Measurements from ENCODE around the gene RETSAT. TPM values are rescaled to one million over a fixed set of nuclear protein-coding genes. Genes with fewer than 3 reads are reported as not detected.

RETSAT gene
- polyA plus RNA-seq (2011; rRNA removed) = 51.6 and 52.3 TPM in 2 replicates
- 19.8 and 25.3 TPM in 2 replicates for polyA plus RNA-seq (2012; cell fraction: cytosol; rRNA removed)
- 70.6 and 78.0 TPM in 2 replicates for polyA plus RNA-seq (2012; cell fraction: nucleus; rRNA removed)
- 40.8 to 43.3 TPM (median 42.3 TPM) in 3 replicates for polyA plus RNA-seq (2017; fragmentation: RNase III; extraction: RNeasy Plus Mini Kit Qiagen cat#74134 plus additional on column Dnase treatment)
- polyA minus RNA-seq (2011; rRNA and poly(A)+ RNA removed) = 56.6 and 65.7 TPM in 2 replicates

DNA sequence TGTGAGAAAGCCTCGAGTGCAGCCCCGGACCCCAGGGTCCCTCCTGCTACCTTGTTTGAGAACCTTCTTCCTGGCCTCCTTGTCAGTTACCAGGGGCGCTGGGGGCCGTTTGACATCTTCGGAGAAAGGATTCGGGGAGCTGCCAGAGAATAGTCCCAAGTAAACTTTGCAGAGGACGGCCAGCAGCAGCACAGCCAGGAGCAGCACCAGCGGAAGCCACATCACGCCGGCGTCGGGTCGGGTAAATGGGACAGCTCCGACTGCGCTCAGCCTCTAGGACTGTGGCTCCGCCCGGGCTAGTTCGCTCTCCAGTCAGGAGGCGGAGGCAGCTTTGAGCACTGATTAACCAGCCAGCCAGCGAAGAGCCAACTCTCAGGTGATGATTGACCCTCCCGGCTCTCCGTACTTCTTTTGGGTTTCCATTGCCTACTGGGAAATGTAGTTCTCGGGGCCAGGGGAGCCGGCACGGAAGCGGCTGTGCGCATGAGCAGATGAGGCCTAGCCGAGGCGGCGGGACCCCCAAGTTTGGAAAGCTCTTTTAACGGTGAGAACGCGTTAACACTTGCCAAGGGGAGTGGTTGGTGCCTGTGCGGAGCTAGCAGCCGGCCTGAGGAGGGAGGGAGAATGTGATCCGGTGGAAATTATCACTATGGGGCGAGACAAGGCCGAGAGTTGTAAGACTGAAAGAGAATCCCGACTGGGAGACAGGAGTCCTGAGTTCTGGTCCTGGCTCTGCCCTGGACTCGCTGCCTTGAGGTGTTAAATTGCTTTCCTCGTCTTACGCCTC, at the start of gene RETSAT, which contains the start of gene ELMOD3:
TSS of gene RETSAT (minus strand) at position 243 of the 787 bp plus-strand sequence. CDS start at position 222, 21 bp downstream.
TSS of gene ELMOD3 (plus strand) at position 484 of the 787 bp plus-strand sequence. CDS start 2,430 bp downstream, outside the sequence.
- ATAC-seq (peak; percentile 94 to 99), FAIRE-seq (peak; percentile 43), DNase-seq (ENCODE audit: low read depth in 1 of 2, low spot score in 1 of 2) (peak; percentile 98 to 100)
- Histone ChIP-seq H3K4me2 (peak within 1 kb of the TSS; percentile 88), H3K9me3 (no peaks in the 10 kb centered on the region), H3K4me1 (peaks cover 15% of the 10 kb centered on the region), H3K4me3 (peak within 1 kb of the TSS; percentile 83), H3K27ac (peak within 1 kb of the TSS; percentile 85 to 91)
- WGBS (ENCODE audit: missing lambda C conversion rate) = under 1% methylated on average over 40 of the region's 42 CpGs
- ChIA-PET CTCF (interaction anchor here (0.6 to 3.2 kb wide), 12 partner anchors 9 to 184 kb away, joined by 3 to 16 read pairs (median 4); partner anchors contain the start of genes MAT2A, SH2D6 and TGOLN2), POLR2A (interaction anchor here (0.6 to 2.4 kb wide), 13 partner anchors 8 to 439 kb away, joined by 3 to 31 read pairs (median 4); partner anchors contain the start of genes GGCX, MAT2A and TGOLN2)
- peak; percentile 52 to 89; a peak in 3 of 5 replicates for TF ChIP-seq JUN (IDR thresholded peaks at IDR 0.05)
- TF ChIP-seq, protein P1, sequence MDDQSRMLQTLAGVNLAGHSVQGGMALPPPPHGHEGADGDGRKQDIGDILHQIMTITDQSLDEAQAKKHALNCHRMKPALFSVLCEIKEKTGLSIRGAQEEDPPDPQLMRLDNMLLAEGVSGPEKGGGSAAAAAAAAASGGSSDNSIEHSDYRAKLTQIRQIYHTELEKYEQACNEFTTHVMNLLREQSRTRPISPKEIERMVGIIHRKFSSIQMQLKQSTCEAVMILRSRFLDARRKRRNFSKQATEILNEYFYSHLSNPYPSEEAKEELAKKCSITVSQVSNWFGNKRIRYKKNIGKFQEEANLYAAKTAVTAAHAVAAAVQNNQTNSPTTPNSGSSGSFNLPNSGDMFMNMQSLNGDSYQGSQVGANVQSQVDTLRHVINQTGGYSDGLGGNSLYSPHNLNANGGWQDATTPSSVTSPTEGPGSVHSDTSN (IDR thresholded peaks at IDR 0.05) = no peak
- TF ChIP-seq RARB (CRISPR knock-in tag; IDR thresholded peaks at IDR 0.05) = no peak
- TF ChIP-seq HEYL (CRISPR knock-in tag; IDR thresholded peaks at IDR 0.05) = no peak
- TF ChIP-seq, protein P2, sequence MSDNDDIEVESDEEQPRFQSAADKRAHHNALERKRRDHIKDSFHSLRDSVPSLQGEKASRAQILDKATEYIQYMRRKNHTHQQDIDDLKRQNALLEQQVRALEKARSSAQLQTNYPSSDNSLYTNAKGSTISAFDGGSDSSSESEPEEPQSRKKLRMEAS (IDR thresholded peaks at IDR 0.05) = peak; percentile 47; the same call in 1 of the 2 replicates
- peak; percentile 99 for TF ChIP-seq PHF8 (IDR thresholded peaks at IDR 0.05; ENCODE audit: borderline replicate concordance, low read depth)
- TF ChIP-seq, protein P3, sequence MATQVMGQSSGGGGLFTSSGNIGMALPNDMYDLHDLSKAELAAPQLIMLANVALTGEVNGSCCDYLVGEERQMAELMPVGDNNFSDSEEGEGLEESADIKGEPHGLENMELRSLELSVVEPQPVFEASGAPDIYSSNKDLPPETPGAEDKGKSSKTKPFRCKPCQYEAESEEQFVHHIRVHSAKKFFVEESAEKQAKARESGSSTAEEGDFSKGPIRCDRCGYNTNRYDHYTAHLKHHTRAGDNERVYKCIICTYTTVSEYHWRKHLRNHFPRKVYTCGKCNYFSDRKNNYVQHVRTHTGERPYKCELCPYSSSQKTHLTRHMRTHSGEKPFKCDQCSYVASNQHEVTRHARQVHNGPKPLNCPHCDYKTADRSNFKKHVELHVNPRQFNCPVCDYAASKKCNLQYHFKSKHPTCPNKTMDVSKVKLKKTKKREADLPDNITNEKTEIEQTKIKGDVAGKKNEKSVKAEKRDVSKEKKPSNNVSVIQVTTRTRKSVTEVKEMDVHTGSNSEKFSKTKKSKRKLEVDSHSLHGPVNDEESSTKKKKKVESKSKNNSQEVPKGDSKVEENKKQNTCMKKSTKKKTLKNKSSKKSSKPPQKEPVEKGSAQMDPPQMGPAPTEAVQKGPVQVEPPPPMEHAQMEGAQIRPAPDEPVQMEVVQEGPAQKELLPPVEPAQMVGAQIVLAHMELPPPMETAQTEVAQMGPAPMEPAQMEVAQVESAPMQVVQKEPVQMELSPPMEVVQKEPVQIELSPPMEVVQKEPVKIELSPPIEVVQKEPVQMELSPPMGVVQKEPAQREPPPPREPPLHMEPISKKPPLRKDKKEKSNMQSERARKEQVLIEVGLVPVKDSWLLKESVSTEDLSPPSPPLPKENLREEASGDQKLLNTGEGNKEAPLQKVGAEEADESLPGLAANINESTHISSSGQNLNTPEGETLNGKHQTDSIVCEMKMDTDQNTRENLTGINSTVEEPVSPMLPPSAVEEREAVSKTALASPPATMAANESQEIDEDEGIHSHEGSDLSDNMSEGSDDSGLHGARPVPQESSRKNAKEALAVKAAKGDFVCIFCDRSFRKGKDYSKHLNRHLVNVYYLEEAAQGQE (IDR thresholded peaks at IDR 0.05) = peak; percentile 36; the same call in 1 of the 2 replicates
- TF ChIP-seq, protein P4, sequence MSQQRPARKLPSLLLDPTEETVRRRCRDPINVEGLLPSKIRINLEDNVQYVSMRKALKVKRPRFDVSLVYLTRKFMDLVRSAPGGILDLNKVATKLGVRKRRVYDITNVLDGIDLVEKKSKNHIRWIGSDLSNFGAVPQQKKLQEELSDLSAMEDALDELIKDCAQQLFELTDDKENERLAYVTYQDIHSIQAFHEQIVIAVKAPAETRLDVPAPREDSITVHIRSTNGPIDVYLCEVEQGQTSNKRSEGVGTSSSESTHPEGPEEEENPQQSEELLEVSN (IDR thresholded peaks at IDR 0.05; ENCODE audit: borderline replicate concordance, low read depth) = peak; percentile 34; the same call in 1 of the 2 replicates
- TF ChIP-seq ESRRA (IDR thresholded peaks at IDR 0.05; ENCODE audit: borderline replicate concordance, low read length) = no peak
- TF ChIP-seq FOSB (CRISPR knock-in tag; IDR thresholded peaks at IDR 0.05) = no peak
- no peak for TF ChIP-seq CEBPB (IDR thresholded peaks at IDR 0.05)
- peak; percentile 99 for TF ChIP-seq POLR2A (IDR thresholded peaks at IDR 0.05; ENCODE audit: low read length)
- TF ChIP-seq CHD2 (IDR thresholded peaks at IDR 0.05; ENCODE audit: low read length, partially characterized antibody) = no peak
- TF ChIP-seq, protein P5, sequence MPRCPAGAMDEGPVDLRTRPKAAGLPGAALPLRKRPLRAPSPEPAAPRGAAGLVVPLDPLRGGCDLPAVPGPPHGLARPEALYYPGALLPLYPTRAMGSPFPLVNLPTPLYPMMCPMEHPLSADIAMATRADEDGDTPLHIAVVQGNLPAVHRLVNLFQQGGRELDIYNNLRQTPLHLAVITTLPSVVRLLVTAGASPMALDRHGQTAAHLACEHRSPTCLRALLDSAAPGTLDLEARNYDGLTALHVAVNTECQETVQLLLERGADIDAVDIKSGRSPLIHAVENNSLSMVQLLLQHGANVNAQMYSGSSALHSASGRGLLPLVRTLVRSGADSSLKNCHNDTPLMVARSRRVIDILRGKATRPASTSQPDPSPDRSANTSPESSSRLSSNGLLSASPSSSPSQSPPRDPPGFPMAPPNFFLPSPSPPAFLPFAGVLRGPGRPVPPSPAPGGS (IDR thresholded peaks at IDR 0.05) = peak; percentile 95
- no peak for TF ChIP-seq CBX2 (IDR thresholded peaks at IDR 0.05; ENCODE audit: borderline replicate concordance, low read depth)

DNA sequence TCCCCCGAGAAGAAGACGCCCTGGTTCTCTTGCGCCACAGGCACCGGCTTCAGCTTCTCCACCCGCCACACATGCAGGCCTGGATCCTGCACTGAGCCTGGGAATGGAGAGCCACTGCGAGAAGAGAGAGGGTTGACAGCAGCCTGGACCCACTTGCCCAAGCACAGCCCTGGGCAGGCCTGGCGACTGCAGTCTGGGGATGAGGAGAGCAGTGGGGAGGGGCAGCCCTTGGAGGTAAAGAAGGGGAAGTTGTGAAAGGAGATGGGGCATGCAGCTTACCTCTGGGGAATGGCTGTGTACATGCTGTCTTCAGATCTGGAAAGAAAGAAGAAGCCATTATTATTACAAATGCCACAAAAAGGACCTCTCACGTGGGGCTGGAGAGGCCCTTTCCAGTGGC, 47.5 kb upstream of the RETSAT start:
- FAIRE-seq (no peak), ATAC-seq (peak in 1 of 2 experiments; percentile 11; a peak in 2 of 6 replicates), DNase-seq (ENCODE audit: low read depth in 1 of 2, low spot score in 1 of 2) (no peak)
- ChIA-PET POLR2A (no interaction called here), CTCF (interaction anchor here (1.1 to 41.9 kb wide), 4 partner anchors 11 to 335 kb away, joined by 3 to 1185 read pairs (median 15); partner anchors contain the start of genes GGCX and MAT2A)
- H3K27ac ChIP-seq = no peak overlapping the region
- H3K4me2 ChIP-seq = no peak overlapping the region
- no peak overlapping the region for H3K4me3 ChIP-seq
- TF ChIP-seq, protein P6, sequence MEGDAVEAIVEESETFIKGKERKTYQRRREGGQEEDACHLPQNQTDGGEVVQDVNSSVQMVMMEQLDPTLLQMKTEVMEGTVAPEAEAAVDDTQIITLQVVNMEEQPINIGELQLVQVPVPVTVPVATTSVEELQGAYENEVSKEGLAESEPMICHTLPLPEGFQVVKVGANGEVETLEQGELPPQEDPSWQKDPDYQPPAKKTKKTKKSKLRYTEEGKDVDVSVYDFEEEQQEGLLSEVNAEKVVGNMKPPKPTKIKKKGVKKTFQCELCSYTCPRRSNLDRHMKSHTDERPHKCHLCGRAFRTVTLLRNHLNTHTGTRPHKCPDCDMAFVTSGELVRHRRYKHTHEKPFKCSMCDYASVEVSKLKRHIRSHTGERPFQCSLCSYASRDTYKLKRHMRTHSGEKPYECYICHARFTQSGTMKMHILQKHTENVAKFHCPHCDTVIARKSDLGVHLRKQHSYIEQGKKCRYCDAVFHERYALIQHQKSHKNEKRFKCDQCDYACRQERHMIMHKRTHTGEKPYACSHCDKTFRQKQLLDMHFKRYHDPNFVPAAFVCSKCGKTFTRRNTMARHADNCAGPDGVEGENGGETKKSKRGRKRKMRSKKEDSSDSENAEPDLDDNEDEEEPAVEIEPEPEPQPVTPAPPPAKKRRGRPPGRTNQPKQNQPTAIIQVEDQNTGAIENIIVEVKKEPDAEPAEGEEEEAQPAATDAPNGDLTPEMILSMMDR (IDR thresholded peaks at IDR 0.05) = no peak
- TF ChIP-seq CHD4 (IDR thresholded peaks at IDR 0.05; ENCODE audit: borderline replicate concordance) (no peak), MYC (IDR thresholded peaks at IDR 0.05; ENCODE audit: borderline replicate concordance, low read length) (no peak), EHF (CRISPR knock-in tag; IDR thresholded peaks at IDR 0.05) (no peak), NPAS2 (CRISPR knock-in tag; IDR thresholded peaks at IDR 0.05; ENCODE audit: borderline replicate concordance) (no peak), RCOR1 (IDR thresholded peaks at IDR 0.05; ENCODE audit: low read depth, low read length) (no peak), CHD2 (IDR thresholded peaks at IDR 0.05; ENCODE audit: low read length, partially characterized antibody) (no peak), NFE2L2 (conservative IDR thresholded peaks at IDR 0.05; ENCODE audit: low read length) (no peak), SREBF2 (IDR thresholded peaks at IDR 0.05) (no peak), BHLHE40 (IDR thresholded peaks at IDR 0.05; ENCODE audit: low read depth, low read length) (no peak), HDAC2 (IDR thresholded peaks at IDR 0.05) (no peak), NR3C1 (IDR thresholded peaks at IDR 0.05) (no peak)
- WGBS (ENCODE audit: missing lambda C conversion rate) = 89% methylated on average over 8 of the region's 8 CpGs
- peaks cover 12% of the 10 kb centered on the region; the same call in 2 of the 3 replicates for H3K9me3 ChIP-seq
- no peaks in the 10 kb centered on the region for H3K4me1 ChIP-seq

Data from A549 (cell line).